Measurements from ENCODE around the gene FAM72C.
"Not testable (repeated sequence)": the region's sequence is repeated elsewhere in the genome, so short reads cannot be mapped to it uniquely, and the experiment has no call there.

The FAM72C gene

GRCh38 chr1:143988602-143989426 is 17.0 kb upstream of the FAM72C start:
- DNase-seq; intact Hi-C loops (cut with DNase I): not testable (repeated sequence)

- intact Hi-C loops (cut with DNase I); DNase-seq: not testable (repeated sequence)
These were observed 16.1 kb upstream of the FAM72C start for GRCh38 chr1:143987868-143988267.

DNA sequence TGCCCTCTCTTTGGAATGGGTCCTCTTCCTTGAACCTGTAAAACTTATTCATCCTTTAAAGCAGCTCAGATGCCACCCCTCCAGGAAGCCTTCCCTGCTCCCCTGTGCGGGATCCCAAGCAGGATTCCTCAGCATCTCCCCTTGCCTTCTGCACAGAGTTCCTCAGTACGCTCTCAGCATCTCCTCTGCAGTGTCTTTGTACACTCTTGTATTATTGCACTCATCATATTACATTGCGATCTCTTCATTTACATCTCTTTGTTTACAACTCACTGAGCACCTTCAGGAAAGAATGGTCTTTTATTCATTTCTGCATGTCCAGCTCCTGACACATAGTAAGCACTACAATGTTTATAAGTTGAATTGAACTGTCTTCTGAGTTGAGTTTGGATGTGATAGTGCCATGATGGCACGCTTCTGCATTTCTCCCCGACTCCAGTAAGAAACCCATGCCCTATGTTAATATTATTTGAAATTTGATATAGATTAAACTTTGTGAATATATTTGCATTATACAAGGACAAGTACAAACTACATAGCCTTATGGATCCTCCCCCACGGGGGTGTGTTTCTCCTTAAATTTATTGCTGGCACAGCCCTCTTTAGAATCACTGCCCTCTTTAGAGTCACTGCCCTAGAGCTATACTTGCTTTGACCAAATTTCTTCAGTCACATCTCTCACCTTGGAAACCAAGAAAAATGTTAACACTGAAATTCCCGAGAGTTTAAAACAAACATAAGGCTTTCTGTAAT is 13.1 kb upstream of the FAM72C start:
- DNase-seq; intact Hi-C loops (cut with DNase I): not testable (repeated sequence)

DNA sequence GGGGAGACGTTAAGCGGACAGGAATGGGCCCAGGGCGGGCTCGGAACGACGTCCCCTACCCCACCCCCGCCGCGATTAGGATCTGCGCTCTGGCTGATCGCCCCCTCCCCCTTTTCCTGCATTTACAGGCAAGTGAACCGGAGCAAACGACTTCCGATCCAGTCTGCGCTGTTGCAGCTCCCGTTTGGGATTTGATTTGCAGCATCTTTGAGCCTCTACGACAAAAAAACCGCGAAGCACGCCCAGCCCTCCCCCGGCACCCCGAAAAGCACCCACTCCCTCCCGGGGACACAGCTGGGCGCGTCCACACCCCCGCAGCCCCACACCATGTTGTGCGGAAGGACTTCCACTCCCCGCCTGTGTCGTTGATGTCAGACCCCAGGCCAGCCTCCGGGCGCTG is 2.6 kb upstream of the FAM72C start:
- intact Hi-C loops (cut with DNase I) = not testable (repeated sequence)
- peak in 20 of 42 donors; percentile 3 to 51 (median 12) for DNase-seq

DNA sequence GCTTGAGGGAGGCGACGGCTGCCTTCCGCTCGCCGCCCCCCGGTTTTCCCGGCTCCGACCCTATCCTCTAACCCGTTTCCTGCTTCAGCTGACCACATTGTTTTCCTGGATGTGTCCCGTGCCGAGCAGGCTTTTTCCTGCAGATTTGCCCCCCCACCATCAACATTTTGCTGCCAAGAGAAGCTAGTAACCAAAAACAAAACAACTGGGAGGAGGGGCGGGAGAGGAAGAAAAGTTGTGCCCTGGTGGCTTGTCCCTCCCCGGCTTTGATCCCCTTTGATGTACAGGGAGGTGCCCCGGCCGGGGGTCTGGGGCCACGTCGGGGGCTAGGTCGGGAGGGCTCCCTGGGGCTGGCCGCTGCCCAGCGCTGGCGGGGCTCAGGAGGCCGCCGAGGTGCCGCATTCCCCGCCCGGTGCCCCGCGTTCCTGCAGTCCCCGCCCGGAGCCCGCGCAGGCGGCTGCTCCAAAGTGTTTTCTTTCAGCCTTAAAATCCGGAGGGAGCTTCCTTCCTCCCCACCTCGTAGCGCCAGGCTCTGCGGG is 2.2 kb upstream of the FAM72C start:
- DNase-seq = peak in 2 of 42 donors; percentile 1 to 21
- intact Hi-C loops (cut with DNase I) = not testable (repeated sequence)

DNA sequence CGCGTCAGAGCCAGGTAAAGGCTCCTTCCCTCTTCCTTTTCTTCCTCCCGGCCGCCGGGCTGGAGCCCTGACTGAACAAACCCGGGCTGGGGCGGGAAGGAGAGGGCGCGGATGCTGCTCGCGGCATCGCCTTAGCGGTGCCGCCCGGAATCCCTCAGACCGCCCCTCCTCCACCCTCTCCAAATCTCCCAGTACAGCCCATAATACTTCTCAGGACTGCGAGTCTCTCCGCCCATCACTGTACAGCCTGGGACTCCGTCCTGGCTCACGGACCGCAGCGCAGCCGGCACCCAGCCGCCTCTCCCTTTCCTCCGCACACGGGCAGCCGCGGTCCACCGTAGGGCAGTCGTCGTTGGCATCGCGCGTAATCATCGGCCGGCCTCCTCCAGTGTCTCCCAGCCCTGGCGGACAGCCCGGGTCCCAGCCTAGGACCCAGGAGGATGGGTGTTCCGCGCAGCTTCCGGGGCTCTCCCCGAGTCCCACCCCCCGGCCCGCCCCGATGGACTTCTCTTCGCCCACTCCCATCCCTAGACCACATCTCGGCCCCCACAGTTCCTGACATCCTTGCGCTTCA is 1.1 kb upstream of the FAM72C start:
- DNase-seq; intact Hi-C loops (cut with DNase I): not testable (repeated sequence)

- DNase-seq; intact Hi-C loops (cut with DNase I): not testable (repeated sequence)
These were observed 5.9 kb downstream of the FAM72C start for GRCh38 chr1:143965860-143966259.

GRCh38 chr1:143964294-143964693 is 7.5 kb downstream of the FAM72C start:
- intact Hi-C loops (cut with DNase I); DNase-seq: not testable (repeated sequence)

- DNase-seq; intact Hi-C loops (cut with DNase I): not testable (repeated sequence)
These were observed 15.9 kb downstream of the FAM72C start for GRCh38 chr1:143955930-143956329.

- intact Hi-C loops (cut with DNase I); DNase-seq: not testable (repeated sequence)
These were observed 18.9 kb downstream of the FAM72C start for GRCh38 chr1:143952913-143953312.

GRCh38 chr1:143951485-143952391 is 20.0 kb downstream of the FAM72C start:
- DNase-seq; intact Hi-C loops (cut with DNase I): not testable (repeated sequence)

DNA sequence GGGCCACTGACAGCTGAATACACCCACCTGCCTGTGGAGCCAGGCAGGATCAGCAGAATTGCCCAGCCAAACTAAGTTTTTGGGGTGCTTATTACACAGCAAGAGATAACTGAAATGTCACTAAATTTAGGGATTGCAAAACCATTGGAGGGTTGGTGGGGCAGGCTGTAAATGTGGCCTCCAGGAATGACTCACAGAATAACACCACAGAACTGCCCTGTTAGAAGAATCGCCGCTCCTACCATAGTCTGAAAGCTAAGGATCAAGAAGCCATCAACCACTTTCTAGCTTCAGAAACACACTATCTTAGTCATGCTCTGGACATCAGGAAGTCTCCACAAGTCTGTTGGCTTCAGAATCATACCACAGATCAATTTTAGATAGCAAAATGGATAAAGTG is 24.0 kb downstream of the FAM72C start:
- intact Hi-C loops (cut with DNase I); DNase-seq: not testable (repeated sequence)

DNA sequence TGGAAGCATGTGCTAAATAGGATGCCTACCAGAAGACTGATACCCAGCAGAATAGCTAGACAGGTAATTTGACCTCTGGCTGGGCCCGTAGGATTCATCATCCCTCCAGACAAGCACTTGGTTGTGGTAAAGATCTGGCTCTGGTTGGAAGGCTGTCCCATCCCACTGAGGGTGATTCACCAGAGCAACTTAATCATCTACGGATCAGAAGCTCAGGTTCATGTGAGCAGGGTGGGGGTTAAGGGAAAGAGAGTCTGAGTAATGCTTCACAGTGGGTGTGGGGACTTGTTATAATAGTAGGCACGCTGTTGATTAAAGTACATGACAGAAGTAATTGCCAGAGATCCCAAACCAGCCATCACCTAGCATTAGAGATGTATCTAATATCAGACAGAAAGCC is 26.5 kb downstream of the FAM72C start:
- DNase-seq; intact Hi-C loops (cut with DNase I): not testable (repeated sequence)

DNA sequence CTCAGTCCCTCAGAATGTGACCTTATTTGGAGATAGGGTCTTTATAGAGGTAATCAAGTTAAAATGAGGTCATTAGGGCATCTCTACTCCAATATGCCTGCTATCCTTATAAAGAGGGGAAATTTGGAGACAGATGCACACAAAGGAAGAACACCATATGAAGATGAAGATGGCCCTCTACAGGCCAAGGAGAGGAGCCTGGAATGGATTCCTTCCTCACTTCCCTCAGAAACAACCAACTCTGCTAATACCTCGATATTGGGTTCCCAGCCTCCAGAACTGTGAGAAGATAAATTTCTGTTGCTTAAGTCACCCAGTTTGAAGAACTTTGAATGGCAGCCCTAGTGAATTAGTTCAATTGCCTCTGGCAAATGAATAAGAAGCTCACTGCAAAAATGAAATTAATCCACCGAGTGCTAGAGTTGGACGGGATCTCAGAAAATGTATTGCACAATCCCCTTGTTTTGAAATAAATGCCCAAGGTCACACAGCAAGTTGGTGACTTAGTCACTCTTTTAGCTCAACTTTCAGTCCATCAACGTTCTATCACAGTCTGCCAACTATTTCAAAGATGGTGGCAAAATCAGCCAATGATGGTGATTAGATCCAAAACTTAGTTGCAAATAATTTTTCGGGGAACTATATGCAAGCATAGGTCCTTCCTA is 27.1 kb downstream of the FAM72C start:
- intact Hi-C loops (cut with DNase I); DNase-seq: not testable (repeated sequence)

DNA sequence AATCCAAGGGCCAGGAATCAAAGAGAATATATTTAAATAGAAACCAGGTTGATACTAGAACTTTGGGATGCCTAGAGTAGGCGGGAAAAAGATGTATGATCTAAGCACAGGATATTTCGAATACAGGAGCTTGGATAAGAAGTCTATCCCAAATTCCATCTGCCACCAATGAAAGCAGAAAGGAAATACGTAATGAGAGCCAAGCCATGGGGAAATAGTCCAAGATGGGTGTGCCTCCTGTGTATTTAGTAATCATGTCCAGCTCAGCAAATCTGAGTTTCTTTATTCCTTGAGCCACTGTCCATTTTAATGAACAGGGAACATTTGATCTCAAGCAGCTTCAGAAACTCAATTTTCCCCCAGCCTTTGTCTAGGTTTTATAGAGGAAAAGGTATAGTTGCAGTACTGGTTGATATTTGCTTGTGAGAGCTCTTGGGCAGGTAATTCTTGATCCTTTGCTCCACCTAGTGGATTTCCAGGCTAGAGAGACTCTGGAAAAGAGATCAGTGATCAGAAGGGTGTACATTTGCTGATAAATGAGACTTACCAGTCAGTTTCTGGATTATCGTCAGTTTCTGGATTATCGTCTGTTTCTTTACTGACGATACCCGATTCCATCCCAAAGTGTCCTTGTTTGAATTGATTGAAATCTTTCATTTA is 28.3 kb downstream of the FAM72C start:
- intact Hi-C loops (cut with DNase I); DNase-seq: not testable (repeated sequence)

- DNase-seq; intact Hi-C loops (cut with DNase I): not testable (repeated sequence)
These were observed 29.4 kb downstream of the FAM72C start for GRCh38 chr1:143942238-143942860.

GRCh38 chr1:143939666-143940065 is 32.1 kb downstream of the FAM72C start:
- intact Hi-C loops (cut with DNase I); DNase-seq: not testable (repeated sequence)
